Measurements from ENCODE around the gene SLC41A2. TPM values are rescaled to one million over a fixed set of nuclear protein-coding genes. Genes with fewer than 3 reads are reported as not detected.
A peak's percentile ranks its signal among the peaks of the same experiment; 100 is the strongest.

The SLC41A2 gene
- total RNA-seq, 2 experiments from 2014 or later = 5.3 to 11.1 TPM

- Mint-ChIP-seq H3K27ac (peak overlapping the region; percentile 84), H3K36me3 (ENCODE audit: low read depth) (no peaks in the 10 kb centered on the region), H3K4me3 (peak overlapping the region; percentile 78), H3K27me3 (peaks cover 17% of the 10 kb centered on the region), H3K9me3 (no peaks in the 10 kb centered on the region), H3K4me1 (ENCODE audit: low read depth) (peaks cover 24% of the 10 kb centered on the region)
- intact Hi-C loops (cut with micrococcal nuclease) = no loop called here
- TF ChIP-seq CTCF (IDR thresholded peaks at IDR 0.05) = no peak
- ChIA-PET POLR2A (interaction anchor here (0.9 to 1.6 kb wide), 6 partner anchors 12 to 79 kb away, joined by 3 to 4 read pairs (median 4); no protein-coding TSS in a partner anchor), CTCF (interaction anchor here (0.7 to 3.0 kb wide), 18 partner anchors 8 to 583 kb away, joined by 3 to 13 read pairs (median 4); partner anchors contain the start of gene NOPCHAP1)
- no peak for DNase-seq
- no peak for ATAC-seq
Measured at GRCh38 chr12:104958805-104959334, 780 bp upstream of the SLC41A2 start.

DNA sequence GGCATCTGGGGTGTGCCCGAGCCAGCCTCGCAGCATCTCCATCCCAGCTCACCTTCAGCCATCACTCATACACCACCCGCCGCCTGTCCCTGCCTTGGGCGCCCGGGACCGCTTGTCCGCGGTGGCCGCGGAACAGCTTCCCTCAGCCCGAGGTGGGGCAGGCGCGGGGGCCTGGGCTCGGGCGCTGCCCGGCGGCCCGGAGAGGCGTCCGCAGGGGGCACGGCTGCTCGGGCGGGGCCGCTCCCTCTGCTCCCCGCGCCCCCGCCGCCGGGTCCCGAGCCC lies 430 bp downstream of the SLC41A2 start:
- no peaks in the 10 kb centered on the region for H3K36me3 Mint-ChIP-seq (ENCODE audit: low read depth)
- peak overlapping the region; percentile 48 for H3K27ac Mint-ChIP-seq
- no peaks in the 10 kb centered on the region for H3K9me3 Mint-ChIP-seq
- intact Hi-C loops (cut with micrococcal nuclease) = no loop called here
- no peak for TF ChIP-seq CTCF (IDR thresholded peaks at IDR 0.05)
- H3K27me3 Mint-ChIP-seq = peaks cover 15% of the 10 kb centered on the region
- ATAC-seq = peak; percentile 11
- DNase-seq = peak; percentile 49
- CTCF ChIA-PET = interaction anchor here (1.0 to 3.0 kb wide), 5 partner anchors 10 to 576 kb away, joined by 4 to 12 read pairs (median 6); no protein-coding TSS in a partner anchor
- POLR2A ChIA-PET = interaction anchor here (0.8 to 1.6 kb wide), 3 partner anchors 19 to 80 kb away, joined by 3 to 4 read pairs (median 3); no protein-coding TSS in a partner anchor
- H3K4me3 Mint-ChIP-seq = peak overlapping the region; percentile 74
- peaks cover 26% of the 10 kb centered on the region for H3K4me1 Mint-ChIP-seq (ENCODE audit: low read depth)

GRCh38 chr12:104956870-104957718 lies 996 bp downstream of the SLC41A2 start:
- Mint-ChIP-seq H3K4me1 (ENCODE audit: low read depth) (peaks cover 27% of the 10 kb centered on the region), H3K36me3 (ENCODE audit: low read depth) (no peaks in the 10 kb centered on the region), H3K27me3 (peaks cover 17% of the 10 kb centered on the region), H3K27ac (peak overlapping the region; percentile 48), H3K9me3 (no peaks in the 10 kb centered on the region), H3K4me3 (peak overlapping the region; percentile 74)
- intact Hi-C loops (cut with micrococcal nuclease) = no loop called here
- CTCF ChIA-PET = interaction anchor here (1.0 to 3.0 kb wide), 2 partner anchors 14 to 575 kb away, joined by 4 to 12 read pairs; no protein-coding TSS in a partner anchor
- DNase-seq (no peak), ATAC-seq (no peak)
- POLR2A ChIA-PET = interaction anchor here (0.8 to 1.6 kb wide), 3 partner anchors 18 to 80 kb away, joined by 3 to 4 read pairs (median 3); no protein-coding TSS in a partner anchor
- no peak for TF ChIP-seq CTCF (IDR thresholded peaks at IDR 0.05)

- ChIA-PET POLR2A (no interaction called here), CTCF (no interaction called here)
Measured at GRCh38 chr12:104955703-104956102, 2.4 kb downstream of the SLC41A2 start.

More at GRCh38 chr12:104955703-104956102, 2.4 kb downstream of the SLC41A2 start:
- no peak for ATAC-seq
- Mint-ChIP-seq H3K36me3 (ENCODE audit: low read depth) (no peaks in the 10 kb centered on the region), H3K4me1 (ENCODE audit: low read depth) (peaks cover 27% of the 10 kb centered on the region), H3K27me3 (peaks cover 15% of the 10 kb centered on the region), H3K27ac (no peak overlapping the region), H3K4me3 (no peak overlapping the region), H3K9me3 (no peaks in the 10 kb centered on the region)
- DNase-seq = no peak
- TF ChIP-seq CTCF (IDR thresholded peaks at IDR 0.05) = no peak
- intact Hi-C loops (cut with micrococcal nuclease) = no loop called here

Data from activated CD8-positive, alpha-beta T cell treated with anti-CD3 and anti-CD28 coated beads for 36 hours (primary cell).